ENCODE results near the gene UROC1.

The UROC1 gene

GRCh38 chr3:126555795-126556636 is 38.4 kb upstream of the UROC1 start:
- TF ChIP-seq, protein P1, sequence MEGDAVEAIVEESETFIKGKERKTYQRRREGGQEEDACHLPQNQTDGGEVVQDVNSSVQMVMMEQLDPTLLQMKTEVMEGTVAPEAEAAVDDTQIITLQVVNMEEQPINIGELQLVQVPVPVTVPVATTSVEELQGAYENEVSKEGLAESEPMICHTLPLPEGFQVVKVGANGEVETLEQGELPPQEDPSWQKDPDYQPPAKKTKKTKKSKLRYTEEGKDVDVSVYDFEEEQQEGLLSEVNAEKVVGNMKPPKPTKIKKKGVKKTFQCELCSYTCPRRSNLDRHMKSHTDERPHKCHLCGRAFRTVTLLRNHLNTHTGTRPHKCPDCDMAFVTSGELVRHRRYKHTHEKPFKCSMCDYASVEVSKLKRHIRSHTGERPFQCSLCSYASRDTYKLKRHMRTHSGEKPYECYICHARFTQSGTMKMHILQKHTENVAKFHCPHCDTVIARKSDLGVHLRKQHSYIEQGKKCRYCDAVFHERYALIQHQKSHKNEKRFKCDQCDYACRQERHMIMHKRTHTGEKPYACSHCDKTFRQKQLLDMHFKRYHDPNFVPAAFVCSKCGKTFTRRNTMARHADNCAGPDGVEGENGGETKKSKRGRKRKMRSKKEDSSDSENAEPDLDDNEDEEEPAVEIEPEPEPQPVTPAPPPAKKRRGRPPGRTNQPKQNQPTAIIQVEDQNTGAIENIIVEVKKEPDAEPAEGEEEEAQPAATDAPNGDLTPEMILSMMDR (IDR thresholded peaks at IDR 0.05): no peak
- no peak for TF ChIP-seq ZFX (IDR thresholded peaks at IDR 0.05; ENCODE audit: borderline replicate concordance)
- H3K27ac ChIP-seq: no peak overlapping the region

DNA sequence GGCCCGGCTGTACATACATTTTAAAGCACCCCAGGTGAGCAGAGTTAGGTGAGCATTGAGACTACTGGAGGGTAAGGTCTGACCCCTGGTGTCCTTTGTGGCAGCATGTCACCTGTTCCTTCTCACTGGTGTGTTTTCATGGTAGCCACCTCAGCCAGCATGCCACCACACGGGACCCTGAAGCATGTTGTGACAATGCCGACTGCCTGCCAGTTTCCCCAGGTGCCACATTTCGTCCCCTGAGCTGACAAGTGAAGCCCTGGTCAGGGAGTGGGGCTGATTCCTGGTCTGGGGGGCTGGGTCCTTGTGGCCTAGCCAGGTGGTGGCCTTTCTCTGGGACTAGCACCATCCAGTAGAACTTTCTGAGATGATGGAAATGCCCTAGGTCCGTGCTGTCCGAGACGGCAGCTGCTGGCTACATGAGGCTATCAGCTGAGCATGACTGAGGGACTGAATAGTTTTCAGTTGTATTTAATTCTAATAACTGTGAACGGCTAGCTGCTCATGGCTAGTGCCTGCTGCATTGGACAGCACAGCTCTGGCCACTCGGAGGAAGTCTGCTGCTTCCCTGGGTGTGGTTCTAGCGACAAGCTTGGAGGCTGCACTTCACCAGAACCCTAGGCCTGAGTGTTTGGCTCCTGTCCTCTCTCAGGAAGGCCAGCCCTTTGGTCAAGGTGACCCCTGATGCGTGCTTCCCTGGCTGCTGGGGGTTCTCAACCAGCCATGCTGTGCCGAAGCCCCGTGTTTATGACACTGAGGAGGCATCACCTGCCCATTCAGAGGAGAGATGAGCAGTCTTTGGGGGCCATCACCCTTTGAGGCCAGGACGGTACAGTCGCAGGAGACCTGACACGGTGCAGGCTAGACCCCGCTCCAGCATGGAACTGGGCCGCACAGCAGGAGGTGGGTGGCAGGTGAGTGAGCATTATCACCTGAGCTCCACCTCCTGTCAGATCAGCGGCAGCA is 37.3 kb upstream of the UROC1 start:
- H3K27ac ChIP-seq: no peak overlapping the region
- no peak for TF ChIP-seq ZFX (IDR thresholded peaks at IDR 0.05; ENCODE audit: borderline replicate concordance)
- TF ChIP-seq, protein P1 (IDR thresholded peaks at IDR 0.05): no peak

- TF ChIP-seq ZFX (IDR thresholded peaks at IDR 0.05; ENCODE audit: borderline replicate concordance): no peak
- TF ChIP-seq, protein P1 (IDR thresholded peaks at IDR 0.05): no peak
Measured at GRCh38 chr3:126553284-126554084, 35.9 kb upstream of the UROC1 start.

DNA sequence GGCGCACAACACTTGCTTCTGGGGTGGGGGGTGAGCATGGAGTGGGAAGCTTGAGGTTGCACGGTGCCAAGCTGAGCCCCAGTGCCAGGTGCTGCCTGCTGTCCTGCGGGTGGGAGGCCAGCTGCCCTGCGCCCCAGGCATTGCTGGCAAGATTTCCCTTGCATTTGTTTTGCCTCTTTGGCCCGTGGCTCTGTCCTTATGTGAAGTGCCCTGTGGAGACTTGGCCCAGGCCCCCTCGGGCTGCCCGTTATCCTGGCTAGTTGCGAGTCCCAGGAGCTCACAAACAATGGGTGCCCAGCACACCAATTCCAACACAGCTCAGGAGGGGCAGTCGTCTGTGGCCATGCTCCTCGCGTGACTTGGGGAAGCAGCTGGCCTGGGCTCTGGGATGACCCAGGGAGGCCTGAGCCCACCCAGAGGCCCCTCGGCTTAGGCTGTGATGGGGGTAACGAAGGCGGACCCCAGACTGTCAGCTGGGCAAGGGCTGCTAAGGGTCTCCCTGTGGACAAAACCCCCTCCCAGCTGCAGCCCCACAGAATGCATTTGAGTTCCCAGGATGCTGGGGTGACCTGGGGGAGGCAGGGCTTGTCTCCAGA is 35.2 kb upstream of the UROC1 start:
- no peak overlapping the region for H3K27ac ChIP-seq
- no peak for TF ChIP-seq ZFX (IDR thresholded peaks at IDR 0.05; ENCODE audit: borderline replicate concordance)
- TF ChIP-seq, protein P1 (IDR thresholded peaks at IDR 0.05): no peak

More at GRCh38 chr3:126553284-126554084, 35.9 kb upstream of the UROC1 start:
- H3K27ac ChIP-seq: no peak overlapping the region

DNA sequence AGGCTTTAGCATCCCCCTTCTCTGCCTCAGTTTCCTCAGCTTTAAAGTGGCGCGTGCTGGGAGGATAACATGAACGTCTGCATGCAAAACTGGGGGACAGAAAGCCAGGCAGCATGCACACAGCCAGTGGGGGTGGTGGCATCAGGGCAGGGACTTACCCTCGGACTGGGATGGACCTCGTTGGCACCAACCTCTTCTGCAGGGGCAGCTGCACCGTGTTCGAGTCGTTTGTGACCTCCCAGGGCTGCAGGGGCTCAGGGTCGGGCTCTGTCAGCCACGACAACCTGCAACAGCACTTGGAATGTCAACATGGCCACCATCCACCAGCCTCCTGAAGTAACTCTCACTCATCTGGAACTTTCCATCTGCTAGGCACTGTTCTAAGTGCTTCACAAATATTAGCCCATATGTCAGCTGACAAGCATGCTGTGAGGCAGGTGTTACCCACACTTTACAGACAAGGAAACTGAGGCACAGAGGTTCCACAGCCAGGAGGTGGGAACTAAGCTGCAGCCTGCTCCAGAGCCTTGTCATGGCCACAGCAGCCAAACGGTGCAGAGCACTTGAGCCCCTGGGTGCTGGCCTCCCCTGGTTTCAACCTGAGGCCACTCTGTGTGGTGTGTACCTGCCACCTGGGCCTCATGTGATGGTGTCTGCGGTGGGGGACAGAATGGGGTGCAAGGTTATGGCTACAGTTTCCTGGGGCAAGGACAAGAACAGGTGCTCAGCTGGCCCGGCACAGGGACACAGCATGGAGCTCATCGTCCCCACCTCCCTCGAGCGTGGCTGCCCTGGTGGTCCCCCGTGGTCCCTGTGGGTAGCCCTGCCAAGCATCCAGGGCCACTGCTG is 34.5 kb upstream of the UROC1 start:
- TF ChIP-seq, protein P1 (IDR thresholded peaks at IDR 0.05): no peak
- no peak for TF ChIP-seq ZFX (IDR thresholded peaks at IDR 0.05; ENCODE audit: borderline replicate concordance)
- no peak overlapping the region for H3K27ac ChIP-seq

All from 22Rv1 (cell line).